ENCODE results near the gene FAM163B.
A peak's percentile ranks its signal among the peaks of the same experiment; 100 is the strongest.

The FAM163B gene

GRCh38 chr9:133632806-133633680 is 23.9 kb upstream of the FAM163B start:
- ATAC-seq: peak; percentile 42; the same call in 1 of the 3 replicates
- TF ChIP-seq ZC3H10 (CRISPR knock-in tag; IDR thresholded peaks at IDR 0.05): no peak
- TF ChIP-seq, protein P1, sequence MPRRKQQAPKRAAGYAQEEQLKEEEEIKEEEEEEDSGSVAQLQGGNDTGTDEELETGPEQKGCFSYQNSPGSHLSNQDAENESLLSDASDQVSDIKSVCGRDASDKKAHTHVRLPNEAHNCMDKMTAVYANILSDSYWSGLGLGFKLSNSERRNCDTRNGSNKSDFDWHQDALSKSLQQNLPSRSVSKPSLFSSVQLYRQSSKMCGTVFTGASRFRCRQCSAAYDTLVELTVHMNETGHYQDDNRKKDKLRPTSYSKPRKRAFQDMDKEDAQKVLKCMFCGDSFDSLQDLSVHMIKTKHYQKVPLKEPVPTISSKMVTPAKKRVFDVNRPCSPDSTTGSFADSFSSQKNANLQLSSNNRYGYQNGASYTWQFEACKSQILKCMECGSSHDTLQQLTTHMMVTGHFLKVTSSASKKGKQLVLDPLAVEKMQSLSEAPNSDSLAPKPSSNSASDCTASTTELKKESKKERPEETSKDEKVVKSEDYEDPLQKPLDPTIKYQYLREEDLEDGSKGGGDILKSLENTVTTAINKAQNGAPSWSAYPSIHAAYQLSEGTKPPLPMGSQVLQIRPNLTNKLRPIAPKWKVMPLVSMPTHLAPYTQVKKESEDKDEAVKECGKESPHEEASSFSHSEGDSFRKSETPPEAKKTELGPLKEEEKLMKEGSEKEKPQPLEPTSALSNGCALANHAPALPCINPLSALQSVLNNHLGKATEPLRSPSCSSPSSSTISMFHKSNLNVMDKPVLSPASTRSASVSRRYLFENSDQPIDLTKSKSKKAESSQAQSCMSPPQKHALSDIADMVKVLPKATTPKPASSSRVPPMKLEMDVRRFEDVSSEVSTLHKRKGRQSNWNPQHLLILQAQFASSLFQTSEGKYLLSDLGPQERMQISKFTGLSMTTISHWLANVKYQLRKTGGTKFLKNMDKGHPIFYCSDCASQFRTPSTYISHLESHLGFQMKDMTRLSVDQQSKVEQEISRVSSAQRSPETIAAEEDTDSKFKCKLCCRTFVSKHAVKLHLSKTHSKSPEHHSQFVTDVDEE (CRISPR knock-in tag; IDR thresholded peaks at IDR 0.05): 0 out of 2 replicates have a peak, but pooled peaks have one; percentile 58

DNA sequence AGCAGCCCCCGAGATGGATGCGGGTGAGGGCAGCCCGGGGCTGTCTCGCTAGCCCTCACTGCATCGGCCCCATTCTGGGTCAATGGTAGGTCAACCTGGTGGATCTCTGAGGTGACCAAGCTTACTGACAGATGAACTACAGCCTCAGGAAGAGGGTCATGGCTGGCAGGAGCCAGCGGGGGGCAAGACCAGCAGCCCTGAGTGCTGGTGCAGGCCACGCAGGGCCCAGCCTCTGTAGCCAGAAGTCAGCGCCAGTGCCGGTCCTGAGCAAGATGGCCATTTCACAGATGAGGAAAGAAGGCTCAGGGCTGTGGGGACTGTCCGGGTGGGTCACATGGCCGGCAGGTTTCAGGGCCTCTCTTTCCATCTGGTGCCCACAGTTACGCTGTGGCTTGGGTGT is 21.9 kb upstream of the FAM163B start:
- no peak for ATAC-seq
- no peak for TF ChIP-seq ZC3H10 (CRISPR knock-in tag; IDR thresholded peaks at IDR 0.05)
- TF ChIP-seq TCF4 (CRISPR knock-in tag; IDR thresholded peaks at IDR 0.05; ENCODE audit: borderline replicate concordance): no peak
- no peak for TF ChIP-seq ZNF8 (CRISPR knock-in tag; IDR thresholded peaks at IDR 0.05)
- TF ChIP-seq, protein P1 (CRISPR knock-in tag; IDR thresholded peaks at IDR 0.05): no peak
- no peak for TF ChIP-seq GLIS3 (CRISPR knock-in tag; IDR thresholded peaks at IDR 0.05)
- TF ChIP-seq POU6F1 (CRISPR knock-in tag; IDR thresholded peaks at IDR 0.05; ENCODE audit: borderline replicate concordance, low read depth): no peak
- no peak for TF ChIP-seq OSR1 (CRISPR knock-in tag; IDR thresholded peaks at IDR 0.05)
- TF ChIP-seq ARNTL (CRISPR knock-in tag; IDR thresholded peaks at IDR 0.05; ENCODE audit: borderline replicate concordance, low read depth): no peak
- no peak for TF ChIP-seq TOX (CRISPR knock-in tag; IDR thresholded peaks at IDR 0.05; ENCODE audit: borderline replicate concordance)
- no peak for TF ChIP-seq ESRRG (CRISPR knock-in tag; IDR thresholded peaks at IDR 0.05)
- no peak for TF ChIP-seq PPARA (CRISPR knock-in tag; IDR thresholded peaks at IDR 0.05; ENCODE audit: borderline replicate concordance)
- no peak for TF ChIP-seq ZNF70 (CRISPR knock-in tag; IDR thresholded peaks at IDR 0.05)
- TF ChIP-seq RARB (CRISPR knock-in tag; IDR thresholded peaks at IDR 0.05): no peak
- TF ChIP-seq ZNF565 (CRISPR knock-in tag; conservative IDR thresholded peaks at IDR 0.05; ENCODE audit: low read depth): no peak

DNA sequence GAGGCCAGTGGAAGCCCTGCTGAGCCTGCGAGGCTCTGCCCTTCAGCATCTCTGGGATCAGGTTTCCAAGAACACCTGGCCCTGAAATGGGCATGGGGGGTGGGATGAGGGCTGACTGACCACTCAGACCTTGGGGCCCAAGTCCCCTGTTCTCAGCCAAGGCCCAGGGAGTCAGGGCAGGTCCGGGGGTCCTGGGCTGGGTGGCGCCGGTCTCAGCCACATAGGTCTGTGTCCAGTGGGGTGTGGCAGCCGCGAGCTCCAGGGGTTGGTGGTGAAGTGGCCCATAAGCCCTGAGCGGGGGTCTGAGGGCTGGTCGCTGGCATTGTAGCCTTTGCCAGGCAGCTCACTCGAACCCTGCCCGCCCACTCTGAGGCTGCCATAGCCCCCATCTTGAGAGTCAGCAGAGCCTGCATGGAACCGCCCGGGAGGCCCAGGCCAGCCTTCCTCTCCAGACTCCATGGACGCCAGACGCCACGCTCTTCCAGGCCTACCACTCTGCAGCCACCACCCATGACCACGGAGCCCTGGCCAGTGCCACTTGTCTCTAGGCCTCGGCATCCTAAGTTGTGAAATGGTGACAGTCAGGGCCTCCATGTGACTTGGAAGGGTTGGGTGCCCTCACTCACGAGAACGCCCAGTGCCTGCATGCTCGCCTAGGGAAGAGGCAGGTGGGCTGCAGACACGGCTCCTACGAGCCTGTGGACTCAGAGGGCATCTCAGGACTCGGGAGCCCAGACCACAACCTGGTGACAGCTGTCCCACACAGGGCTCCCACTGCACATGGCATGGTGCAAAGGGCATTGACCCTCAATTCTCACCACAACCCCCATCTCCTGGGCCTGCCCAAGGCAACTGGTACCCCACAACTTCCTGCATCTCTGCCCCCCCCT is 20.3 kb upstream of the FAM163B start:
- no peak for ATAC-seq
- TF ChIP-seq ZNF70 (CRISPR knock-in tag; IDR thresholded peaks at IDR 0.05) (no peak), SNAI2 (CRISPR knock-in tag; IDR thresholded peaks at IDR 0.05) (no peak), OSR1 (CRISPR knock-in tag; IDR thresholded peaks at IDR 0.05) (no peak), ZFP3 (CRISPR knock-in tag; IDR thresholded peaks at IDR 0.05) (no peak), ZFP30 (CRISPR knock-in tag; IDR thresholded peaks at IDR 0.05) (no peak), CSDC2 (CRISPR knock-in tag; IDR thresholded peaks at IDR 0.05) (no peak), RARB (CRISPR knock-in tag; IDR thresholded peaks at IDR 0.05) (no peak), TOX (CRISPR knock-in tag; IDR thresholded peaks at IDR 0.05; ENCODE audit: borderline replicate concordance) (no peak), TCF4 (CRISPR knock-in tag; IDR thresholded peaks at IDR 0.05; ENCODE audit: borderline replicate concordance) (no peak)
- TF ChIP-seq, protein P1 (CRISPR knock-in tag; IDR thresholded peaks at IDR 0.05): no peak
- TF ChIP-seq, protein P2, sequence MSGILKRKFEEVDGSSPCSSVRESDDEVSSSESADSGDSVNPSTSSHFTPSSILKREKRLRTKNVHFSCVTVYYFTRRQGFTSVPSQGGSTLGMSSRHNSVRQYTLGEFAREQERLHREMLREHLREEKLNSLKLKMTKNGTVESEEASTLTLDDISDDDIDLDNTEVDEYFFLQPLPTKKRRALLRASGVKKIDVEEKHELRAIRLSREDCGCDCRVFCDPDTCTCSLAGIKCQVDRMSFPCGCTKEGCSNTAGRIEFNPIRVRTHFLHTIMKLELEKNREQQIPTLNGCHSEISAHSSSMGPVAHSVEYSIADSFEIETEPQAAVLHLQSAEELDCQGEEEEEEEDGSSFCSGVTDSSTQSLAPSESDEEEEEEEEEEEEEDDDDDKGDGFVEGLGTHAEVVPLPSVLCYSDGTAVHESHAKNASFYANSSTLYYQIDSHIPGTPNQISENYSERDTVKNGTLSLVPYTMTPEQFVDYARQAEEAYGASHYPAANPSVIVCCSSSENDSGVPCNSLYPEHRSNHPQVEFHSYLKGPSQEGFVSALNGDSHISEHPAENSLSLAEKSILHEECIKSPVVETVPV (CRISPR knock-in tag; IDR thresholded peaks at IDR 0.05): no peak
- TF ChIP-seq, protein P3, sequence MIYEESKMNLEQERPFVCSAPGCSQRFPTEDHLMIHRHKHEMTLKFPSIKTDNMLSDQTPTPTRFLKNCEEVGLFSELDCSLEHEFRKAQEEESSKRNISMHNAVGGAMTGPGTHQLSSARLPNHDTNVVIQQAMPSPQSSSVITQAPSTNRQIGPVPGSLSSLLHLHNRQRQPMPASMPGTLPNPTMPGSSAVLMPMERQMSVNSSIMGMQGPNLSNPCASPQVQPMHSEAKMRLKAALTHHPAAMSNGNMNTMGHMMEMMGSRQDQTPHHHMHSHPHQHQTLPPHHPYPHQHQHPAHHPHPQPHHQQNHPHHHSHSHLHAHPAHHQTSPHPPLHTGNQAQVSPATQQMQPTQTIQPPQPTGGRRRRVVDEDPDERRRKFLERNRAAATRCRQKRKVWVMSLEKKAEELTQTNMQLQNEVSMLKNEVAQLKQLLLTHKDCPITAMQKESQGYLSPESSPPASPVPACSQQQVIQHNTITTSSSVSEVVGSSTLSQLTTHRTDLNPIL (CRISPR knock-in tag; IDR thresholded peaks at IDR 0.05; ENCODE audit: low read depth): no peak
